ENCODE measurements around the gene EEF1AKMT3. TPM values are rescaled to one million over a fixed set of nuclear protein-coding genes. Genes with fewer than 3 reads are reported as not detected.

The EEF1AKMT3 gene
- polyA plus RNA-seq, 2 of the 4 experiments (the other 2 are of a cell fraction): 7.3 to 15.8 TPM

DNA sequence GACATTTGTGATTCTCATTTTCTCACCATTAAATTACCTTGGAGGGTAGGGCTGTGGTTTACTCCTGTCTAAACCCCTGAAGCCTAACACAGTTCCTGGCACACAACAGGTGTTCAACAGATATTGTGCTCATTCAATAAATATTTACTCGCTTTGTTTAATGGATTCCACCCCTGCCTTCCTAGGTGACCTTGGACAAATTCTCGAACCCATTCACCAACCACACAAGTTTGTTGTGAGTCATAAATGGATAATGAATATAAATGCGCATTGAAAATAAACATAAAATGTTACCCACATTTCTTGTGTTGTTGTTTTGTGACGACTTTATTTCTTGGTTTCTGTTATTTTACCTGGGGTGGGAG is 9.8 kb downstream of the EEF1AKMT3 start:
- POLR2A ChIA-PET: interaction anchor here (1.0 to 1.3 kb wide), 4 partner anchors 10 to 62 kb away, joined by 4 to 5 read pairs (median 4); partner anchors contain the start of genes EEF1AKMT3 and METTL1
- FAIRE-seq (no peak), ATAC-seq (peak in 1 of 2 experiments; percentile 4; a peak in 2 of 6 replicates), DNase-seq (ENCODE audit: low read depth in 1 of 2, low spot score in 1 of 2) (no peak)
- Histone ChIP-seq H3K9me3 (no peaks in the 10 kb centered on the region), H3K4me1 (peaks cover 8% of the 10 kb centered on the region), H3K27ac (no peak overlapping the region), H3K4me2 (peak overlapping the region; percentile 16; the same call in 1 of the 3 replicates), H3K4me3 (no peak overlapping the region; the same call in 2 of the 3 replicates)
- CTCF ChIA-PET: interaction anchor here (0.9 to 8.1 kb wide), 17 partner anchors 10 to 113 kb away, joined by 3 to 60 read pairs (median 6); partner anchors contain the start of genes CYP27B1, EEF1AKMT3 and METTL1
- TF ChIP-seq KDM5A (IDR thresholded peaks at IDR 0.05) (no peak), PHF8 (IDR thresholded peaks at IDR 0.05; ENCODE audit: borderline replicate concordance, low read depth) (no peak), TFCP2L1 (CRISPR knock-in tag; IDR thresholded peaks at IDR 0.05) (no peak), HOXB13 (CRISPR knock-in tag; IDR thresholded peaks at IDR 0.05; ENCODE audit: low read depth) (no peak), HOXB5 (CRISPR knock-in tag; IDR thresholded peaks at IDR 0.05) (no peak), GATA3 (IDR thresholded peaks at IDR 0.05; ENCODE audit: borderline replicate concordance) (no peak), CBX8 (IDR thresholded peaks at IDR 0.05) (no peak), JUN (IDR thresholded peaks at IDR 0.05) (no peak), ZFP36 (IDR thresholded peaks at IDR 0.05; ENCODE audit: borderline replicate concordance, partially characterized antibody) (no peak), RARB (CRISPR knock-in tag; IDR thresholded peaks at IDR 0.05) (no peak), FOXS1 (CRISPR knock-in tag; IDR thresholded peaks at IDR 0.05) (no peak), RFX5 (IDR thresholded peaks at IDR 0.05) (no peak), EP300 (IDR thresholded peaks at IDR 0.05) (no peak), NPAS2 (CRISPR knock-in tag; IDR thresholded peaks at IDR 0.05; ENCODE audit: borderline replicate concordance) (no peak)
- TF ChIP-seq, protein P1, sequence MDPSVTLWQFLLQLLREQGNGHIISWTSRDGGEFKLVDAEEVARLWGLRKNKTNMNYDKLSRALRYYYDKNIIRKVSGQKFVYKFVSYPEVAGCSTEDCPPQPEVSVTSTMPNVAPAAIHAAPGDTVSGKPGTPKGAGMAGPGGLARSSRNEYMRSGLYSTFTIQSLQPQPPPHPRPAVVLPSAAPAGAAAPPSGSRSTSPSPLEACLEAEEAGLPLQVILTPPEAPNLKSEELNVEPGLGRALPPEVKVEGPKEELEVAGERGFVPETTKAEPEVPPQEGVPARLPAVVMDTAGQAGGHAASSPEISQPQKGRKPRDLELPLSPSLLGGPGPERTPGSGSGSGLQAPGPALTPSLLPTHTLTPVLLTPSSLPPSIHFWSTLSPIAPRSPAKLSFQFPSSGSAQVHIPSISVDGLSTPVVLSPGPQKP (IDR thresholded peaks at IDR 0.05; ENCODE audit: low read depth, low read length): no peak
- TF ChIP-seq, protein P2, sequence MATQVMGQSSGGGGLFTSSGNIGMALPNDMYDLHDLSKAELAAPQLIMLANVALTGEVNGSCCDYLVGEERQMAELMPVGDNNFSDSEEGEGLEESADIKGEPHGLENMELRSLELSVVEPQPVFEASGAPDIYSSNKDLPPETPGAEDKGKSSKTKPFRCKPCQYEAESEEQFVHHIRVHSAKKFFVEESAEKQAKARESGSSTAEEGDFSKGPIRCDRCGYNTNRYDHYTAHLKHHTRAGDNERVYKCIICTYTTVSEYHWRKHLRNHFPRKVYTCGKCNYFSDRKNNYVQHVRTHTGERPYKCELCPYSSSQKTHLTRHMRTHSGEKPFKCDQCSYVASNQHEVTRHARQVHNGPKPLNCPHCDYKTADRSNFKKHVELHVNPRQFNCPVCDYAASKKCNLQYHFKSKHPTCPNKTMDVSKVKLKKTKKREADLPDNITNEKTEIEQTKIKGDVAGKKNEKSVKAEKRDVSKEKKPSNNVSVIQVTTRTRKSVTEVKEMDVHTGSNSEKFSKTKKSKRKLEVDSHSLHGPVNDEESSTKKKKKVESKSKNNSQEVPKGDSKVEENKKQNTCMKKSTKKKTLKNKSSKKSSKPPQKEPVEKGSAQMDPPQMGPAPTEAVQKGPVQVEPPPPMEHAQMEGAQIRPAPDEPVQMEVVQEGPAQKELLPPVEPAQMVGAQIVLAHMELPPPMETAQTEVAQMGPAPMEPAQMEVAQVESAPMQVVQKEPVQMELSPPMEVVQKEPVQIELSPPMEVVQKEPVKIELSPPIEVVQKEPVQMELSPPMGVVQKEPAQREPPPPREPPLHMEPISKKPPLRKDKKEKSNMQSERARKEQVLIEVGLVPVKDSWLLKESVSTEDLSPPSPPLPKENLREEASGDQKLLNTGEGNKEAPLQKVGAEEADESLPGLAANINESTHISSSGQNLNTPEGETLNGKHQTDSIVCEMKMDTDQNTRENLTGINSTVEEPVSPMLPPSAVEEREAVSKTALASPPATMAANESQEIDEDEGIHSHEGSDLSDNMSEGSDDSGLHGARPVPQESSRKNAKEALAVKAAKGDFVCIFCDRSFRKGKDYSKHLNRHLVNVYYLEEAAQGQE (IDR thresholded peaks at IDR 0.05): no peak
- TF ChIP-seq, protein P3, sequence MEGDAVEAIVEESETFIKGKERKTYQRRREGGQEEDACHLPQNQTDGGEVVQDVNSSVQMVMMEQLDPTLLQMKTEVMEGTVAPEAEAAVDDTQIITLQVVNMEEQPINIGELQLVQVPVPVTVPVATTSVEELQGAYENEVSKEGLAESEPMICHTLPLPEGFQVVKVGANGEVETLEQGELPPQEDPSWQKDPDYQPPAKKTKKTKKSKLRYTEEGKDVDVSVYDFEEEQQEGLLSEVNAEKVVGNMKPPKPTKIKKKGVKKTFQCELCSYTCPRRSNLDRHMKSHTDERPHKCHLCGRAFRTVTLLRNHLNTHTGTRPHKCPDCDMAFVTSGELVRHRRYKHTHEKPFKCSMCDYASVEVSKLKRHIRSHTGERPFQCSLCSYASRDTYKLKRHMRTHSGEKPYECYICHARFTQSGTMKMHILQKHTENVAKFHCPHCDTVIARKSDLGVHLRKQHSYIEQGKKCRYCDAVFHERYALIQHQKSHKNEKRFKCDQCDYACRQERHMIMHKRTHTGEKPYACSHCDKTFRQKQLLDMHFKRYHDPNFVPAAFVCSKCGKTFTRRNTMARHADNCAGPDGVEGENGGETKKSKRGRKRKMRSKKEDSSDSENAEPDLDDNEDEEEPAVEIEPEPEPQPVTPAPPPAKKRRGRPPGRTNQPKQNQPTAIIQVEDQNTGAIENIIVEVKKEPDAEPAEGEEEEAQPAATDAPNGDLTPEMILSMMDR (IDR thresholded peaks at IDR 0.05): no peak
- TF ChIP-seq, protein P4, sequence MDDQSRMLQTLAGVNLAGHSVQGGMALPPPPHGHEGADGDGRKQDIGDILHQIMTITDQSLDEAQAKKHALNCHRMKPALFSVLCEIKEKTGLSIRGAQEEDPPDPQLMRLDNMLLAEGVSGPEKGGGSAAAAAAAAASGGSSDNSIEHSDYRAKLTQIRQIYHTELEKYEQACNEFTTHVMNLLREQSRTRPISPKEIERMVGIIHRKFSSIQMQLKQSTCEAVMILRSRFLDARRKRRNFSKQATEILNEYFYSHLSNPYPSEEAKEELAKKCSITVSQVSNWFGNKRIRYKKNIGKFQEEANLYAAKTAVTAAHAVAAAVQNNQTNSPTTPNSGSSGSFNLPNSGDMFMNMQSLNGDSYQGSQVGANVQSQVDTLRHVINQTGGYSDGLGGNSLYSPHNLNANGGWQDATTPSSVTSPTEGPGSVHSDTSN (IDR thresholded peaks at IDR 0.05): no peak
- 26% methylated on average over 4 of the region's 4 CpGs for WGBS (ENCODE audit: missing lambda C conversion rate)
